Tibial nerve (tissue), 4 donors: ENCODE results near the gene KIF12. TPM values are rescaled to one million over a fixed set of nuclear protein-coding genes. Genes with fewer than 3 reads are reported as not detected.

Source experiments
- DNase-seq, 2 donors: peaks; one replicate each; pipeline ENCODE4 v3.0.0-alpha.2; 2019; ENCODE audit warnings: low spot score in 2 of 2
- H3K27ac ChIP-seq, 4 donors: fragments of 200-600 bp; sonication (generic) in 3 of 4; one replicate each; pipeline ENCODE4 v1.5.1; 2017 to 2019; ENCODE audit warnings: mild to moderate bottlenecking in 1 of 4
- H3K27me3 ChIP-seq, 2 donors: fragments of 200-600 bp; sonication (generic) in 1 of 2; one replicate each; pipeline versions ENCODE4 v1.5.1 to v1.6.0; 2017 to 2019
- H3K36me3 ChIP-seq, 3 donors: fragments of 200-600 bp; sonication (generic); one replicate each; pipeline ENCODE4 v1.5.1; 2018 to 2019
- H3K4me1 ChIP-seq, 4 donors: fragments of 200-600 bp; sonication (generic) in 3 of 4; one replicate each; pipeline ENCODE4 v1.5.1; 2017 to 2019
- H3K4me3 ChIP-seq, 4 donors: fragments of 200-600 bp; sonication (generic) in 3 of 4; one replicate each; pipeline ENCODE4 v1.5.1; 2017 to 2019; ENCODE audit warnings: mild to moderate bottlenecking in 1 of 4, moderate library complexity in 1 of 4
- H3K9me3 ChIP-seq, 4 donors: fragments of 200-600 bp; sonication (generic) in 3 of 4; one replicate each; pipeline ENCODE4 v1.5.1; 2017 to 2019
- EP300 ChIP-seq, 2 donors: sonication (generic); formaldehyde crosslinking; IDR thresholded peaks; one replicate each; pipeline ENCODE4 v1.6.1; 2017; ENCODE audit warnings: antibody characterized with exemption in 2 of 2, mild to moderate bottlenecking in 1 of 2
- POLR2A ChIP-seq, 2 donors: fragments of 450-650 bp; IDR thresholded peaks; one replicate each; pipeline ENCODE4 v1.6.1; 2017; ENCODE audit warnings: antibody characterized with exemption in 2 of 2, mild to moderate bottlenecking in 2 of 2, moderate library complexity in 2 of 2
- WGBS, 2 donors: methylation state at CpG; one replicate each; pipeline ENCODE4 v1.1.5; 2018; 5-methylcytosine and 5-hydroxymethylcytosine counted together
- total RNA-seq, 4 donors: library from RNA; depleted of rRNA; stranded (reverse); fragments of >200 nt; gene quantifications; one replicate each; pipeline ENCODE4 v1.1.0, GENCODE V29; 2016
- TF ChIP-seq, protein P1 (sequence below), 5 experiments: fragments of 200-600 bp in 3 of 5; fragments of 450-650 bp in 2 of 5; sonication (generic) in 3 of 5; IDR thresholded peaks; one replicate each; pipeline ENCODE4 v1.5.1; 2016 to 2019; ENCODE audit warnings: antibody characterized with exemption in 5 of 5, mild to moderate bottlenecking in 3 of 5, moderate library complexity in 2 of 5

The KIF12 gene
- total RNA-seq, 4 donors from 2014 or later, result not detected

DNA sequence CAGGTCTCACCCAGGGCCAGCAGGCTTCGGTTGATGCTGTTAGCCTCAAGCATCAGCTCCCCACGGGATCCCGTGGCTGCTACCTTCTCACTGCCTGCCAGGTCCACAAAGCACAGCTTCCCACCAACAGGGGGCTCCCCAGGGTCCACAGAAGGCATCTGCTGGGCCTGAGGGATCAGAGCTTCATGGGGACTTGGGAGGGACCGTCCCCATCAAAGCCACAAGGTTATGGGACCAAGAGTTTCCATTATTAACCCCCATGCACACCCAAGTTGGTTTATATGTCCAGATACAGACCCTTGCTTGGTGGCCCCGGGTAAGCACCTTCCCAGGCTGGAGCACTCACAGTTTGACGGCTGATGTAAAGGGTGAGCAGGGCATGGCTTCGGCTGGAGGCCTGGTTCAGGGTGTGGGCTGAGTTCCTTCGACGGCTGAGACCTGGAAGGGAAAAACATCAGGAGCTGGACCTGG lies 3.0 kb downstream of the KIF12 start:
- Histone ChIP-seq H3K4me3 (no peak overlapping the region), H3K36me3 (no peaks in the 10 kb centered on the region), H3K27me3 (peaks cover 0 to 31% of the 10 kb centered on the region in 2 donors), H3K27ac (no peak overlapping the region), H3K4me1 (peaks cover 0 to 18% (median 5%) of the 10 kb centered on the region in 4 donors), H3K9me3 (no peaks in the 10 kb centered on the region)
- WGBS, 2 donors, result 87 to 92% methylated on average over 9 of the region's 9 CpGs
- TF ChIP-seq, protein P1, sequence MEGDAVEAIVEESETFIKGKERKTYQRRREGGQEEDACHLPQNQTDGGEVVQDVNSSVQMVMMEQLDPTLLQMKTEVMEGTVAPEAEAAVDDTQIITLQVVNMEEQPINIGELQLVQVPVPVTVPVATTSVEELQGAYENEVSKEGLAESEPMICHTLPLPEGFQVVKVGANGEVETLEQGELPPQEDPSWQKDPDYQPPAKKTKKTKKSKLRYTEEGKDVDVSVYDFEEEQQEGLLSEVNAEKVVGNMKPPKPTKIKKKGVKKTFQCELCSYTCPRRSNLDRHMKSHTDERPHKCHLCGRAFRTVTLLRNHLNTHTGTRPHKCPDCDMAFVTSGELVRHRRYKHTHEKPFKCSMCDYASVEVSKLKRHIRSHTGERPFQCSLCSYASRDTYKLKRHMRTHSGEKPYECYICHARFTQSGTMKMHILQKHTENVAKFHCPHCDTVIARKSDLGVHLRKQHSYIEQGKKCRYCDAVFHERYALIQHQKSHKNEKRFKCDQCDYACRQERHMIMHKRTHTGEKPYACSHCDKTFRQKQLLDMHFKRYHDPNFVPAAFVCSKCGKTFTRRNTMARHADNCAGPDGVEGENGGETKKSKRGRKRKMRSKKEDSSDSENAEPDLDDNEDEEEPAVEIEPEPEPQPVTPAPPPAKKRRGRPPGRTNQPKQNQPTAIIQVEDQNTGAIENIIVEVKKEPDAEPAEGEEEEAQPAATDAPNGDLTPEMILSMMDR (IDR thresholded peaks at IDR 0.05), result no peak
- TF ChIP-seq EP300 (IDR thresholded peaks at IDR 0.05), result no peak
- no peak for TF ChIP-seq POLR2A (IDR thresholded peaks at IDR 0.05)
- DNase-seq, result no peak

DNA sequence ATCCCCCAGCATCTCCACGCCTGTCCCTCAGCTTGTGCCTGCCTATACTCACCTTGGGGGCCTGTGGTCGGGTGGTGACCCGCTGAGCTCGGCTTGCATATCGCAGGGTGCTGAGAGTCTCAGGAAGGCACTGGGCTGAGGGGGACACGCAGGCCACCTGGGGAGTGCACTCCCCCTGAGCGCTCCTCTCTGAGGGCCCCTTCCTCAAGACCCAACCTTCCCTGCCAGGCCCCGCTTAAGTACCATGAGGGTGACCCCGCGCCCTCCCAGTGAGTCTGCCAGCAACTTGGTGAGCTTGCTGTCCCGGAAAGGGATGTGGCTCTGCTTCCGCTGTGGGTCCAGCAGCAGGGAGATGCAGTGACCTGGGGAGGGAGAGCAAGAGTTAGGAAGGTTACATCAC lies 4.1 kb downstream of the KIF12 start:
- H3K4me3 ChIP-seq, result no peak overlapping the region
- peaks cover 0 to 18% (median 5%) of the 10 kb centered on the region in 4 donors for H3K4me1 ChIP-seq
- H3K36me3 ChIP-seq, result no peaks in the 10 kb centered on the region
- TF ChIP-seq POLR2A (IDR thresholded peaks at IDR 0.05), result no peak
- TF ChIP-seq, protein P1 (IDR thresholded peaks at IDR 0.05), result no peak
- TF ChIP-seq EP300 (IDR thresholded peaks at IDR 0.05), result no peak
- WGBS, 2 donors, result 94 to 95% methylated on average over 11 to 12 of the region's 12 CpGs
- no peak for DNase-seq
- H3K27ac ChIP-seq, result no peak overlapping the region
- peaks cover 0 to 31% of the 10 kb centered on the region in 2 donors for H3K27me3 ChIP-seq
- H3K9me3 ChIP-seq, result no peaks in the 10 kb centered on the region

DNA sequence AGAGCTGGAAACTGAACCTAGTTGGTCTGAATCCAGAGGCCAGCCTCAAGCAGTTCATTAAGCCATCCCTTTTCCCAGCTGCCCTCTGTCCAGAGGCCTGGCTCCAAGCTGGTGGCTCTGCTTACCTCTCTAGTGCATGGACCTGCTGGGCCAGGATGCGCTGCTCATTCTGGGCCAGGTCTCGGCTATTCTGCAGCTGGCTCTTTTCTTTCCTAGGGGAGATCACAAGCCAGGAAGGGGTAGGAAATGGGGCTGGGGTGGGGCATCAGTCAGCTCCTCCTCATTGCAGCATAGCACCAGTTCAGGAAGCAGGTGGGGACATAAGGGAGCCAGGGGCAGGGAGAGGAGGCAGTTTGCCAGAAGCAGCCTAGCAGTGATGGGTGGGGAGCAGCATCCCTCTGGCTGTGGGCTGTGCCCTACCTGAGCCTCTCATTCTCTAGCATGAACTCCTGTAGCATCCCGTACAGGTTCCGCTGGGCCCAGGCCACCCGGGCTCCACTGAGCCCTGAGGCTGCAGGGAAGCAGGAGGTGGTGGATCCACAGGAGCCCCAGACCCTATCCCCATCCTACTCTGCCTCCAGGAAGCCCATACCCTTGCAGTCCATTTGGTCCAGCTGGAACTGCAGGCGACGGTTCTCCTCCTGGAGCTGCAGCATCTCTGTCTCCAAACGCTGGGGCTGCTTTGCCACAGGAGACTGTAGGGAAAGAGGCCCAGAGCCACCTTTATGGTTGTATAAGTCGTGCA lies 5.2 kb downstream of the KIF12 start:
- peaks cover 0 to 26% of the 10 kb centered on the region in 2 donors for H3K27me3 ChIP-seq
- no peak for DNase-seq
- peaks cover 0 to 17% (median 5%) of the 10 kb centered on the region in 4 donors for H3K4me1 ChIP-seq
- no peak for TF ChIP-seq POLR2A (IDR thresholded peaks at IDR 0.05)
- TF ChIP-seq, protein P1 (IDR thresholded peaks at IDR 0.05), result no peak
- TF ChIP-seq EP300 (IDR thresholded peaks at IDR 0.05), result no peak
- H3K36me3 ChIP-seq, result no peaks in the 10 kb centered on the region
- H3K27ac ChIP-seq, result no peak overlapping the region
- H3K9me3 ChIP-seq, result no peaks in the 10 kb centered on the region
- WGBS, 2 donors, result 90 to 92% methylated on average over 9 of the region's 9 CpGs
- H3K4me3 ChIP-seq, result no peak overlapping the region

DNA sequence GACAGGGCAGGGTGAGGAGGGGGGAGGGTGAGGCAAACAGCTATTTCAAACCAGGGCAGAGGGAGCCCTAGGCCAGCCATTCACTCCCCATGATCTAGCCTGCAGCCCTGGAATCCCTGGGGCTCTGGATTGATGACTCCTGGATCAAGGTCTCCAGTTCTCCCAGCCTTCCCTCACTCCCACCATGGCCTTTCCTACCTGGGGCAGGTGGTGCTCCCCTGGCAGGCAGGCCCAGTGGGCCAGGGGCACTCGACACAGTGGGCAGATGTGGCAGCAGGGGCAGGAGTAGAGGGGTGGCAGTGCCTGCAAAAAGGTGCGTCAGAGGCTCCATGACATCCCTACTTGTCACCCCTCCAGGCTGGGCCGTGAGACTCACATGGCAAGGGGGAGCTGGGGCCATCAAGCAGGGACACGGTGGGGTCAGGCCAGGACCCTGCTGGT lies 6.0 kb downstream of the KIF12 start:
- Histone ChIP-seq H3K4me3 (no peak overlapping the region), H3K36me3 (no peaks in the 10 kb centered on the region), H3K9me3 (no peaks in the 10 kb centered on the region), H3K4me1 (peaks cover 0 to 8% (median 3%) of the 10 kb centered on the region in 4 donors), H3K27me3 (peaks cover 0 to 17% of the 10 kb centered on the region in 2 donors), H3K27ac (no peak overlapping the region)
- DNase-seq, result no peak
- 81 to 90% methylated on average over 4 of the region's 4 CpGs for WGBS, 2 donors
- TF ChIP-seq, protein P1 (IDR thresholded peaks at IDR 0.05), result no peak
- TF ChIP-seq POLR2A (IDR thresholded peaks at IDR 0.05), result no peak
- no peak for TF ChIP-seq EP300 (IDR thresholded peaks at IDR 0.05)

DNA sequence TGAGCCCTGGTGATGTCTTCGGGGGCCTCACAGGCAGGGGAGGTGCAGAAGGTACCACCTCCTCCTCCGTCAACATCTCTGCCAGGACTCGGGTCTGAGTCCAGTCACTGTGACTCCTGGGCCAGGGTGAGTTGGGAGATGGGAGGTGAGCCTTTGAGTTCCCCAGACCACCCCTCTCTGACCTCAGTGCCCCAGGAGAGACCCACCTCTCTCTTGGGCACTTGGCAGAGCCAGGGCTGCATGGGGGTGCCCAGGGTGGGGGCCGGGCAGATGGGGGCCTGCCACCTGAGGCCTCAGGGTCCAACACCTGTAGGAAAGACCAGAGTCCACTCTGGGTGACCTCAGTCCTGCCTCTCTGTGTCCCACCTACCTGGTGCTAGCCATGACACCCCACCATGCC lies 6.8 kb downstream of the KIF12 start:
- peaks cover 0 to under 1% (median 0%) of the 10 kb centered on the region in 4 donors for H3K4me1 ChIP-seq
- H3K36me3 ChIP-seq, result no peaks in the 10 kb centered on the region
- no peak overlapping the region for H3K27ac ChIP-seq
- H3K9me3 ChIP-seq, result no peaks in the 10 kb centered on the region
- no peak overlapping the region for H3K4me3 ChIP-seq
- DNase-seq, result no peak
- WGBS, 2 donors, result 89 to 93% methylated on average over 4 of the region's 4 CpGs
- peaks cover 0 to 10% of the 10 kb centered on the region in 2 donors for H3K27me3 ChIP-seq
- TF ChIP-seq, protein P1 (IDR thresholded peaks at IDR 0.05), result no peak
- TF ChIP-seq EP300 (IDR thresholded peaks at IDR 0.05) (no peak), POLR2A (IDR thresholded peaks at IDR 0.05) (no peak)
